H9 (cell line): ENCODE results near the gene CLIC1. TPM values are rescaled to one million over a fixed set of nuclear protein-coding genes. Genes with fewer than 3 reads are reported as not detected.

Experiments used
- DNase-seq: peaks from one replicate; pipeline ENCODE4 v3.0.0-alpha.2; 2017
- H2AFZ ChIP-seq: one replicate; pipeline ENCODE4 v1.6.1; 2013; ENCODE audit warnings: mild to moderate bottlenecking, low read length, control low read depth, moderate library complexity
- H2AK5ac ChIP-seq: 2 replicates; pipeline ENCODE4 v1.6.1; 2013; ENCODE audit warnings: low read length, control low read depth, mixed read lengths; ENCODE audit not compliant: insufficient read length
- H2BK120ac ChIP-seq: one replicate; pipeline ENCODE4 v1.6.1; 2013; ENCODE audit warnings: low read depth, mild to moderate bottlenecking, low read length, control low read depth, inconsistent platforms; ENCODE audit not compliant: poor library complexity, severe bottlenecking
- H2BK12ac ChIP-seq: 2 replicates; pipeline ENCODE4 v1.6.1; 2013; ENCODE audit warnings: low read length, control low read depth, mixed read lengths, low read depth; ENCODE audit not compliant: insufficient read length
- H2BK15ac ChIP-seq: 2 replicates; pipeline ENCODE4 v1.6.1; 2013; ENCODE audit warnings: low read depth, low read length, control low read depth
- H2BK20ac ChIP-seq: one replicate; pipeline ENCODE4 v1.6.1; 2013; ENCODE audit warnings: low read depth, mild to moderate bottlenecking, low read length, control low read depth, inconsistent platforms; ENCODE audit not compliant: poor library complexity, severe bottlenecking
- H2BK5ac ChIP-seq: 2 replicates; pipeline ENCODE4 v1.6.1; 2013; ENCODE audit warnings: low read length, control low read depth, mixed read lengths; ENCODE audit not compliant: insufficient read length
- H3K14ac ChIP-seq: 2 replicates; pipeline ENCODE4 v1.6.1; 2013; ENCODE audit warnings: low read length, control low read depth; ENCODE audit not compliant: insufficient read depth
- H3K18ac ChIP-seq: 2 replicates; pipeline ENCODE4 v1.6.1; 2013; ENCODE audit warnings: low read depth, mild to moderate bottlenecking, mixed read lengths, low read length, control low read depth; ENCODE audit not compliant: insufficient read length
- H3K23ac ChIP-seq: 2 replicates; pipeline ENCODE4 v1.6.1; 2013; ENCODE audit warnings: low read length, control low read depth, mixed read lengths, low read depth; ENCODE audit not compliant: insufficient read length
- H3K23me2 ChIP-seq: 2 replicates; pipeline ENCODE4 v1.6.1; 2013; ENCODE audit warnings: low read depth, mild to moderate bottlenecking, mixed read lengths, low read length, control low read depth; ENCODE audit not compliant: insufficient read length, poor library complexity, severe bottlenecking
- H3K27ac ChIP-seq: 2 replicates; pipeline ENCODE4 v1.5.1; 2013; ENCODE audit warnings: low read length, control low read depth, mixed read lengths, low read depth; ENCODE audit not compliant: insufficient read length
- H3K27me3 ChIP-seq: 2 replicates; pipeline ENCODE4 v1.6.1; 2013; ENCODE audit warnings: low read length, control low read depth, inconsistent platforms; ENCODE audit not compliant: insufficient read depth
- H3K4ac ChIP-seq: 2 replicates; pipeline ENCODE4 v1.6.1; 2013; ENCODE audit warnings: low read depth, mild to moderate bottlenecking, control low read depth, inconsistent platforms, low read length, moderate library complexity
- H3K4me1 ChIP-seq: 2 replicates; pipeline ENCODE4 v1.6.1; 2013; ENCODE audit warnings: low read length, control low read depth, inconsistent platforms; ENCODE audit not compliant: insufficient read depth
- H3K4me2 ChIP-seq: 2 replicates; pipeline ENCODE4 v1.6.1; 2013; ENCODE audit warnings: low read length, control low read depth, mixed read lengths; ENCODE audit not compliant: insufficient read length, insufficient read depth
- H3K56ac ChIP-seq: 2 replicates; pipeline ENCODE4 v1.6.1; 2013; ENCODE audit warnings: low read depth, mild to moderate bottlenecking, mixed read lengths, low read length, control low read depth; ENCODE audit not compliant: insufficient read length
- H3K79me1 ChIP-seq: 2 replicates; pipeline ENCODE4 v1.6.1; 2013; ENCODE audit warnings: low read depth, mild to moderate bottlenecking, moderate library complexity, low read length, control low read depth, inconsistent platforms; ENCODE audit not compliant: insufficient read depth, poor library complexity, severe bottlenecking
- H3K79me2 ChIP-seq: 2 replicates; pipeline ENCODE4 v1.6.1; 2013; ENCODE audit warnings: low read length, control low read depth, inconsistent platforms; ENCODE audit not compliant: insufficient read depth
- H3K9ac ChIP-seq: 2 replicates; pipeline ENCODE4 v1.6.1; 2013; ENCODE audit warnings: low read length, control low read depth, mixed read lengths; ENCODE audit not compliant: insufficient read length; ENCODE audit errors: extremely low read depth
- H3K9me3 ChIP-seq: one replicate; pipeline ENCODE4 v1.6.1; 2013; ENCODE audit warnings: low read depth, low read length, inconsistent platforms; ENCODE audit not compliant: control insufficient read depth
- H3T11ph ChIP-seq: one replicate; pipeline ENCODE4 v1.6.1; 2013; ENCODE audit warnings: mild to moderate bottlenecking, low read length, control low read depth, inconsistent platforms
- H4K20me1 ChIP-seq: one replicate; pipeline ENCODE4 v1.6.1; 2013; ENCODE audit not compliant: control insufficient read depth, insufficient read length, insufficient read depth
- H4K5ac ChIP-seq: 2 replicates; pipeline ENCODE4 v1.6.1; 2013; ENCODE audit warnings: low read depth, mild to moderate bottlenecking, mixed read lengths, low read length, control low read depth; ENCODE audit not compliant: insufficient read length
- H4K8ac ChIP-seq: replicated peaks from 2 replicates; pipeline ENCODE4 v1.6.1; 2013; ENCODE audit warnings: low read length, control low read depth, mixed read lengths, low read depth; ENCODE audit not compliant: insufficient read length
- H4K91ac ChIP-seq: 2 replicates; pipeline ENCODE4 v1.6.1; 2013; ENCODE audit warnings: low read depth, mild to moderate bottlenecking, moderate library complexity, mixed read lengths, low read length, control low read depth; ENCODE audit not compliant: insufficient read length
- H3K27ac Mint-ChIP-seq, 3 experiments: 2 replicates in 2 of 3; 3 replicates in 1 of 3; pipeline ENCODE4 v1.8.0; 2020 to 2021; ENCODE audit warnings: mixed read lengths in 3 of 3, mild to moderate bottlenecking in 1 of 3, moderate library complexity in 1 of 3
- H3K27me3 Mint-ChIP-seq: 2 replicates; pipeline ENCODE4 v1.8.0; 2021; ENCODE audit warnings: low read depth, mild to moderate bottlenecking, moderate library complexity, mixed read lengths
- H3K36me3 Mint-ChIP-seq, 3 experiments: 2 replicates in 2 of 3; 3 replicates in 1 of 3; pipeline ENCODE4 v1.8.0; 2020 to 2021; ENCODE audit warnings: low read depth in 3 of 3, mixed read lengths in 3 of 3; ENCODE audit not compliant: insufficient read depth in 1 of 3
- H3K4me1 Mint-ChIP-seq, 2 experiments: 2 replicates each; pipeline ENCODE4 v1.8.0; 2020; ENCODE audit warnings: mixed read lengths in 2 of 2
- H3K4me3 Mint-ChIP-seq, 2 experiments: 2 replicates in 1 of 2; 3 replicates in 1 of 2; pipeline ENCODE4 v1.8.0; 2020 to 2021; ENCODE audit warnings: mild to moderate bottlenecking in 2 of 2, mixed read lengths in 2 of 2, moderate library complexity in 1 of 2
- H3K9me3 Mint-ChIP-seq, 2 experiments: 2 replicates in 1 of 2; 3 replicates in 1 of 2; pipeline ENCODE4 v1.8.0; 2020; ENCODE audit warnings: mild to moderate bottlenecking in 2 of 2, mixed read lengths in 2 of 2, moderate library complexity in 1 of 2
- CTCF ChIP-seq: fragments of 200-600 bp; sonication (generic); conservative IDR thresholded peaks from 3 replicates; pipeline ENCODE4 v1.8.0; 2021; ENCODE audit warnings: antibody characterized with exemption, mild to moderate bottlenecking
- WGBS: extraction: QIAGEN DNeasy Blood & Tissue Kit; methylation state at CpG from one replicate; pipeline ENCODE4 v1.1.7; 2013; ENCODE audit warnings: missing lambda C conversion rate, low lambda C conversion rate, mixed read lengths; ENCODE audit not compliant: insufficient read length; ENCODE audit errors: extremely low coverage; 5-methylcytosine and 5-hydroxymethylcytosine counted together
- total RNA-seq: library from RNA; stranded (reverse); gene quantifications from 2 replicates; pipeline ENCODE4 v1.2.1, GENCODE V29; 2021

Gene CLIC1
- total RNA-seq, 1 experiment from 2014 or later: 265 TPM

- Histone ChIP-seq H3K79me1 (no peaks in the 10 kb centered on the region), H4K8ac (no peak overlapping the region), H3K23me2 (peaks cover 1% of the 10 kb centered on the region), H2BK15ac (no peak overlapping the region), H2BK12ac (no peak overlapping the region), H4K5ac (no peak overlapping the region), H2BK5ac (no peak overlapping the region), H2BK20ac (no peak overlapping the region), H4K91ac (no peak overlapping the region), H3K9ac (no peak overlapping the region), H3K4me2 (no peak overlapping the region), H3K4ac (no peak overlapping the region), H3K23ac (no peak overlapping the region), H3K56ac (no peak overlapping the region), H2AK5ac (no peak overlapping the region), H2BK120ac (no peak overlapping the region), H3K27me3 (no peaks in the 10 kb centered on the region), H3K27ac (no peak overlapping the region), H2AFZ (no peak overlapping the region), H3K4me1 (no peaks in the 10 kb centered on the region; the same call in 1 of the 2 replicates), H3K79me2 (no peaks in the 10 kb centered on the region), H3K9me3 (no peaks in the 10 kb centered on the region), H3K18ac (no peak overlapping the region), H3K14ac (no peak overlapping the region), H4K20me1 (no peaks in the 10 kb centered on the region), H3T11ph (no peak overlapping the region)
- H3K27ac Mint-ChIP-seq: peak overlapping the region in 1 of 3 experiments; percentile 54; a peak in 1 of 7 replicates
- no peaks in the 10 kb centered on the region; a peak in 1 of 5 replicates for H3K9me3 Mint-ChIP-seq
- H3K4me3 Mint-ChIP-seq: no peak overlapping the region
- H3K27me3 Mint-ChIP-seq: peaks cover 9% of the 10 kb centered on the region
- no peak for DNase-seq
- H3K4me1 Mint-ChIP-seq: peaks cover 14 to 19% of the 10 kb centered on the region in 2 experiments
- H3K36me3 Mint-ChIP-seq: no peaks in the 10 kb centered on the region
- no peak for TF ChIP-seq CTCF
- WGBS: no CpG with 5 or more reads among the region's 10 CpGs
Observed at GRCh38 chr6:31707701-31708100, 28.6 kb downstream of the CLIC1 start.
